MV-4-11 (cell line): ENCODE results near the gene DNHD1.

ENCODE experiments used
- DNase-seq: peaks from one replicate; lab custom pipeline; 2025; lab: John Stamatoyannopoulos, UW

The DNHD1 gene

DNA sequence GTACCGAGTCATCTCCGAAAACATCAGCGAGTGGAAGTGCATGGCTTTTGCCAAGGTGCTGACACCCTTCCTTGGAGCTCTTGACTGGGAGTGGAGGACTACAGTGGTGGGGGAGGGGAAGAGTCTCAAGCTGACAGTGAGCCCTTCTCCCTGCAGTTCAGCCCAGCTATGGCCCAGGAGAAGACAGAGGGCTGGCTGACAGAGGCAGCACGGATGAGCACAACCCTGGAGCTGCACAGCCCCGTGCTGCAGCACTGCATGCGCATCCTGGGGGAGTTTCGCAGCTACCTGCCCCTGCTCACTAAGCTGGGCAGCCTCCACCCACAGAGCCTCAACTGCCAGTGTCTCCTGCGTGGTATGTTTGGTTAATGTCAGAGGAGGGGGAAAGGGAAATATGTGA lies 41.4 kb downstream of the DNHD1 start:
- DNase-seq, result no peak

DNA sequence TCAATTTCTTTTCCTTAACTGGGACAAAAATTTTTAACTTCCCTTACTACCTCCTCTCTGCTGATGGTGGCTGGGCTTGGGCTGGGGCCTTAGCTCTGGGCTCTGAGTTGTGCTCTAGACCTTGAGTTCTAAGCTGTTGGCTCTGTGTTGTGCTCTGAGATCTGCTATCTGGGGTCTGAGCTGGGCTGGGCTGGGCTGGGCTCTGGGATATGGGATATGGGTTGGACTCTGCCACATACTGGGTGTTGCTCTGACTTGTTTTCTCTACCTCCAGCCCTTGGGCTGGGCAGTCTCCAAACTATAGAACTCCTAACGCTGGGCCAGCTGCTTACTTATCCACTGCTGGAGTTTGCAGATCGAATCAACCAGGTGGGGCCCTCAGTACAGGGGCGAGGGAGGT lies 41.9 kb downstream of the DNHD1 start:
- DNase-seq, result no peak

GRCh38 chr11:6539748-6540268 lies 42.7 kb downstream of the DNHD1 start:
- no peak for DNase-seq

GRCh38 chr11:6541356-6541755 lies 44.3 kb downstream of the DNHD1 start:
- DNase-seq, result no peak

- DNase-seq, result no peak
Measured at GRCh38 chr11:6542727-6543126, 45.6 kb downstream of the DNHD1 start.

GRCh38 chr11:6544921-6545850 lies 48.1 kb downstream of the DNHD1 start:
- DNase-seq, result no peak

DNA sequence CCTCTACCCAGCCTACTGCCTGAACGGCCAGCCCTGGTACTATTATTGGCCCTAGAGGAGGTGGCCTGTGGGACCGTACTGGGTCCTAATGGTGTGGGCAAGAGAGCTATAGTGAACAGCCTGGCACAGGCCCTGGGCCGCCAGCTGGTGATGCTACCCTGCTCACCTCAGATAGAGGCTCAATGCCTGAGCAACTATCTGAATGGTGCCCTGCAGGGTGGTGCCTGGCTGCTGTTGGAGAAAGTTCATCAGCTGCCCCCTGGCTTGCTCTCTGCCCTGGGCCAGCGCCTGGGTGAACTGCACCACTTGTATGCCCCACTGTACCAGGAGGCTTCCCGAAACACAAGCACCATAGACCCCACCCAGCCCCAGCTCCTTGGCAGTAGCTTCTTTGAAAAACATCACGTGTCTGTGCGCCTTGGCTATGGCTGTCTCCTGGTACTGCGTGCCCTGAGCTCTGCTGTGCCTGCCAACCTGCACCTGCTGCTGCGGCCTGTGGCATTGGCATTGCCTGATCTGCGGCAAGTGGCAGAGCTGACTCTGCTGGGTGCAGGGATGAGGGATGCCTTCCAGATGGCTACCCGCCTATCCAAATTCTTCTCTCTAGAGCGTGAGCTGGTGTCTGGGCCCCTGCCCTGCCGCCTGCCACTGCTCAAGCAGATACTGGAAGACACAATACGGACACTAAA lies 49.0 kb downstream of the DNHD1 start:
- no peak for DNase-seq

DNA sequence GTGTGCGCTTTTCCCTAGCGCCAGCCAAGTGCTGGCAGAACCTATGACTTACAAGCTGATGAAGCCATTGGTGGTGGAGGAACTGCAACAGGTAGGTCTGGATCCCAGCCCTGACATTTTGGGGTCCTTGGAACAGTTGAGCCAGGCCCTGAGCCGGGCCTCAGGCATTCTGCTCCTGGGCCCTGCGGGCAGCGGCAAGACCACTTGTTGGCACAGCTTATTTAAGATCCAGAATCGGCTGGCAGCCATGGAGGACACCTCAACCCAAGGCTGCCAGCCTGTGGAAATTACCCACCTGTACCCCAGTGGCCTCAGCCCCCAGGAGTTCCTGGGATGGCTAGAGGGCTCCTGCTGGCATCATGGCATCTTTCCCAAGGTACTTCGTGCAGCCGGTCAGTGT lies 49.7 kb downstream of the DNHD1 start:
- no peak for DNase-seq

- no peak for DNase-seq
Measured at GRCh38 chr11:6547177-6547576, 50.1 kb downstream of the DNHD1 start.

GRCh38 chr11:6548121-6548520 lies 51.0 kb downstream of the DNHD1 start:
- no peak for DNase-seq

- no peak for DNase-seq
Measured at GRCh38 chr11:6548641-6549040, 51.6 kb downstream of the DNHD1 start.

- no peak for DNase-seq
Measured at GRCh38 chr11:6553634-6554033, 56.6 kb downstream of the DNHD1 start.

DNA sequence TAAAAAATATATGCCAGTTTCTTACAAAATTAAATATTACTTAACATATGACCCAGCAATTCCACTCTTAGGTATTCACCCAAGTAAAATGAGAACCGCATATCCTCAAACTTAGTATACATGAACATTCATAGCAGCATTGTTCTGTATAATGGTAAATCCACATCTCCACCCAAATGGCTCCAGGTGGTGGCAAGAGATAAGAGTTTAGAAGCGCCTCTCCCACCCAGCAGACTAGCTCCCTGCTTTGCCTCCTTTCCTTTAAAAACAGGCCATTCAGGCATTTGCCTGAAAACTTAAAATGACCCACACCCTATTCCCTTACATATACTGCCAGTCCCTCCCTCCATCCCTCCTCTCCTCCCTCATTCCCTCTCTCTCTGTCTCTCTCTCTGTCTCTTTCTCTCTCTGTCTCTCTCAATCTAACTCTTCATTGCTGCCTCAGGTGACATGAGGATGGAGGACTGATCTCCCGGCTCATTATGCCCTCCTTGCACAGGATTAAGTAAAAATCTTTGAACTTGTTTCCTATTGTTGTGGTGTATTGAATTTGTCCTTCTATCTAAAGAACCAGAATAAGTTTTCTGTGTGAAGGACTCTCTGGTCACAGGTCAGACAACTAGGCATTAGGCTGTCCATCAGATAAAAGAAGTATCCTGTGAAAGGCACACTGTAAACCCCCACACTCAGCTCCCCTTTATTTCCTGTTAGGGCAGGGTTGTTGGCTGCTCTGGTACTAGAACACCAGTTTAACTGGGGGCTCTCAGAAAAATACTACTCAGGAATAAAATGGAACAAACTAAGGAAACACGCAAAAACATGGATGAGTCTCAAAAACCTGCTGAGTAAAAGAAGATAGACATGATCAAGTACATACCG lies 58.0 kb downstream of the DNHD1 start:
- DNase-seq, result no peak

- DNase-seq, result no peak
Measured at GRCh38 chr11:6556139-6556949, 59.3 kb downstream of the DNHD1 start.

DNA sequence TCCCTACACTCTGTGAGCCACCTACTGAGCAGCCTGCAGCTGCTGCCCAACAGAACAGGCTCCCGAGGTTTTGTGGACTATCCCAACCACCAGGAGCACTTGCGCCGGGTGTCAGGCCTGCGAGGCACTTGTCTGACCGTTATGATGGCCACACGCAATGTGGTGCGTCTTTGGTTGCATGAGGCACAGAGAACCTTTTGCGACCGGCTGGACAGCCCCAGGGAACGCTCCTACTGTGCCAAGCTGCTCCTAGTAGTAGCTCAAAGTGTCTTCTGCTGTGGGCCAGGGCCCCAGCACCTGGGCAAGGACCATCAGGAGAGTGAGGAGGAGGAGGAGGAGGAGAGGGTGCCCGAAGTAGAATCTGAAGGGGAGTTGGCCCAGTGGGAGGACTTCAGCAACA lies 60.0 kb downstream of the DNHD1 start:
- DNase-seq, result peak; percentile 8

GRCh38 chr11:6557761-6558674 lies 60.9 kb downstream of the DNHD1 start:
- DNase-seq, result no peak

GRCh38 chr11:6559369-6559768 lies 62.3 kb downstream of the DNHD1 start:
- DNase-seq, result no peak

GRCh38 chr11:6561288-6561687 lies 64.2 kb downstream of the DNHD1 start:
- DNase-seq, result no peak

GRCh38 chr11:6563121-6563619 lies 66.1 kb downstream of the DNHD1 start:
- DNase-seq, result no peak

- no peak for DNase-seq
Measured at GRCh38 chr11:6563667-6564066, 66.6 kb downstream of the DNHD1 start.
